Measurements from ENCODE around the gene FAM89B.

Gene FAM89B

GRCh38 chr11:65573391-65574079, 1.2 kb downstream of the FAM89B start:
- no peak for DNase-seq (ENCODE audit: extremely low read depth in 1 of 2, low read depth in 1 of 2)

GRCh38 chr11:65574109-65574810, 1.9 kb downstream of the FAM89B start:
- peak; percentile 53 to 74 for DNase-seq (ENCODE audit: extremely low read depth in 1 of 2, low read depth in 1 of 2)

GRCh38 chr11:65574811-65575567, 2.7 kb downstream of the FAM89B start:
- no peak for DNase-seq (ENCODE audit: extremely low read depth in 1 of 2, low read depth in 1 of 2)

GRCh38 chr11:65575568-65576231, 3.4 kb downstream of the FAM89B start, which contains the start of gene EHBP1L1:
Gene EHBP1L1, plus strand, starts transcription at chr11:65576053. Its CDS starts 250 bp downstream, at chr11:65576303.
- peak in 1 of 2 donors; percentile 71 for DNase-seq (ENCODE audit: extremely low read depth in 1 of 2, low read depth in 1 of 2)

GRCh38 chr11:65576232-65576866, 4.0 kb downstream of the FAM89B start:
- no peak for DNase-seq (ENCODE audit: extremely low read depth in 1 of 2, low read depth in 1 of 2)

- DNase-seq (ENCODE audit: extremely low read depth in 1 of 2, low read depth in 1 of 2) = no peak
Measured at GRCh38 chr11:65576867-65577755, 4.8 kb downstream of the FAM89B start.

GRCh38 chr11:65577756-65578109, 5.4 kb downstream of the FAM89B start:
- DNase-seq (ENCODE audit: extremely low read depth in 1 of 2, low read depth in 1 of 2) = no peak

GRCh38 chr11:65578134-65578533, 5.8 kb downstream of the FAM89B start:
- no peak for DNase-seq (ENCODE audit: extremely low read depth in 1 of 2, low read depth in 1 of 2)

- no peak for DNase-seq (ENCODE audit: extremely low read depth in 1 of 2, low read depth in 1 of 2)
Measured at GRCh38 chr11:65578667-65579066, 6.3 kb downstream of the FAM89B start.

GRCh38 chr11:65579291-65579690, 7.0 kb downstream of the FAM89B start:
- no peak for DNase-seq (ENCODE audit: extremely low read depth in 1 of 2, low read depth in 1 of 2)

GRCh38 chr11:65580031-65580692, 7.8 kb downstream of the FAM89B start:
- no peak for DNase-seq (ENCODE audit: extremely low read depth in 1 of 2, low read depth in 1 of 2)

- no peak for DNase-seq (ENCODE audit: extremely low read depth in 1 of 2, low read depth in 1 of 2)
Measured at GRCh38 chr11:65580756-65581155, 8.4 kb downstream of the FAM89B start.

GRCh38 chr11:65581928-65582327, 9.6 kb downstream of the FAM89B start:
- no peak for DNase-seq (ENCODE audit: extremely low read depth in 1 of 2, low read depth in 1 of 2)

GRCh38 chr11:65583589-65583988, 11.3 kb downstream of the FAM89B start:
- DNase-seq (ENCODE audit: extremely low read depth in 1 of 2, low read depth in 1 of 2) = no peak

- no peak for DNase-seq (ENCODE audit: extremely low read depth in 1 of 2, low read depth in 1 of 2)
Measured at GRCh38 chr11:65584106-65584505, 11.8 kb downstream of the FAM89B start.

- DNase-seq (ENCODE audit: extremely low read depth in 1 of 2, low read depth in 1 of 2) = no peak
Measured at GRCh38 chr11:65584723-65585171, 12.4 kb downstream of the FAM89B start.

GRCh38 chr11:65585396-65586246, 13.3 kb downstream of the FAM89B start:
- no peak for DNase-seq (ENCODE audit: extremely low read depth in 1 of 2, low read depth in 1 of 2)

- no peak for DNase-seq (ENCODE audit: extremely low read depth in 1 of 2, low read depth in 1 of 2)
Measured at GRCh38 chr11:65586247-65586630, 13.9 kb downstream of the FAM89B start.

All from activated CD8-positive, alpha-beta memory T cell treated with anti-CD3 and anti-CD28 coated beads for 1 hour (primary cell).